Calu3 (cell line): Measurements from ENCODE around the gene VAC14. TPM values are rescaled to one million over a fixed set of nuclear protein-coding genes. Genes with fewer than 3 reads are reported as not detected.
A peak's percentile ranks its signal among the peaks of the same experiment; 100 is the strongest.

ENCODE experiments used
- BruUV-seq: library from RNA; stranded (reverse); fragments of 400-500 nt; replicated peaks from 2 replicates; lab custom pipeline; 2021; lab: Mats Ljungman, UMichigan
- CTCF ChIA-PET: fragments of 300-600 bp; sonication (Branson Sonifier 250); formaldehyde crosslinking; loops from one replicate; lab custom pipeline; 2022; ENCODE audit warnings: antibody characterized with exemption; lab: Charles Lee
- DNase-seq: peaks from one replicate; pipeline ENCODE4 v3.0.0; 2022
- H3K27ac Mint-ChIP-seq: one replicate; pipeline ENCODE4 v1.8.0; 2022; ENCODE audit warnings: mixed read lengths; ENCODE audit not compliant: unreplicated experiment
- H3K27me3 Mint-ChIP-seq: one replicate; pipeline ENCODE4 v1.8.0; 2022; ENCODE audit warnings: mixed read lengths; ENCODE audit not compliant: unreplicated experiment
- H3K36me3 Mint-ChIP-seq: one replicate; pipeline ENCODE4 v1.8.0; 2022; ENCODE audit warnings: mild to moderate bottlenecking, moderate library complexity, mixed read lengths; ENCODE audit not compliant: insufficient read depth, unreplicated experiment
- H3K4me1 Mint-ChIP-seq: one replicate; pipeline ENCODE4 v1.8.0; 2022; ENCODE audit warnings: mild to moderate bottlenecking, low read depth, mixed read lengths; ENCODE audit not compliant: unreplicated experiment
- H3K4me3 Mint-ChIP-seq: one replicate; pipeline ENCODE4 v1.8.0; 2022; ENCODE audit warnings: mild to moderate bottlenecking, low read depth, moderate library complexity, mixed read lengths; ENCODE audit not compliant: unreplicated experiment
- H3K9me3 Mint-ChIP-seq: one replicate; pipeline ENCODE4 v1.8.0; 2022; ENCODE audit warnings: low read depth, mixed read lengths; ENCODE audit not compliant: unreplicated experiment
- CTCF ChIP-seq: fragments of 200-600 bp; IDR thresholded peaks from one replicate; pipeline ENCODE4 v1.8.0; 2022; ENCODE audit warnings: antibody characterized with exemption; ENCODE audit not compliant: unreplicated experiment
- intact Hi-C: fragments of 100-400 bp; cut with micrococcal nuclease; formaldehyde crosslinking; loops from one replicate; pipeline ENCODE4 v1.10.0; 2022; ENCODE audit not compliant: unreplicated experiment
- total RNA-seq: library from RNA; stranded (reverse); gene quantifications from 2 replicates; pipeline ENCODE4 v1.2.3, GENCODE V29; 2022

Gene VAC14
- total RNA-seq, 1 experiment from 2014 or later: 63.8 TPM

DNA sequence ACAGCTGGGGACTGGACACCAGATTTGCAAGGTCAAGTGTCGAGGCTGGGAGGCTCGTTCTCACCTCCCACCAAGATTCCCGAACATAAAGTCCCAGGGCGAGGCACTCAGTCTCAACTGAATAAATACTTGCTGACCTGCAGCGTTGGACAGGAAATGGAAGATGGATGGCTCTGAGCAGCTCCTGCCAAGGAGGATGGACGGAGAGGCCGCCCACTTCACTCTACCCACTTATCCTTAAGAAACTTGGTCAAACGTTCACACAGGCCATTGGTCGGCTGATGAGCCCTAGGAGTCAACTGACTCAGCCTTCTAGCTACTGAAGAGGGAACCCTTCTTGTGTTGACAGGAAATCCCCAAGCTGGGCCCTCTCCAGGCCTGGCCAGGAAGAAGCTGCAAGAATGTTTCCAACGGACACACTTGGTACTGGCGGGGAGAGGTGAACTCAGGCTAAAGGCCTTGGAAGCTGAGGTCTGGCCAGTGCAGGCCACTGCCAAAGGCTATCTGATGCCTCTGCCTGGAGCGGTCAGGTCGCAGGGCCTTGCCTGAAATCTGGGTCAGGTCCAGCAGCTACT is 50.0 kb downstream of the VAC14 start:
- no peak overlapping the region for H3K27ac Mint-ChIP-seq
- CTCF ChIA-PET: interaction anchor here (0.6 kb wide), 1 partner anchor 313 kb away, joined by 3 read pairs; no protein-coding TSS in a partner anchor
- DNase-seq: no peak
- no peaks in the 10 kb centered on the region for H3K27me3 Mint-ChIP-seq
- BruUV-seq: no TSS peak
- no peak overlapping the region for H3K4me3 Mint-ChIP-seq
- H3K36me3 Mint-ChIP-seq: peaks cover 18% of the 10 kb centered on the region
- no peak for TF ChIP-seq CTCF
- H3K9me3 Mint-ChIP-seq: no peaks in the 10 kb centered on the region
- peaks cover 47% of the 10 kb centered on the region for H3K4me1 Mint-ChIP-seq
- intact Hi-C loops: no loop called here

DNA sequence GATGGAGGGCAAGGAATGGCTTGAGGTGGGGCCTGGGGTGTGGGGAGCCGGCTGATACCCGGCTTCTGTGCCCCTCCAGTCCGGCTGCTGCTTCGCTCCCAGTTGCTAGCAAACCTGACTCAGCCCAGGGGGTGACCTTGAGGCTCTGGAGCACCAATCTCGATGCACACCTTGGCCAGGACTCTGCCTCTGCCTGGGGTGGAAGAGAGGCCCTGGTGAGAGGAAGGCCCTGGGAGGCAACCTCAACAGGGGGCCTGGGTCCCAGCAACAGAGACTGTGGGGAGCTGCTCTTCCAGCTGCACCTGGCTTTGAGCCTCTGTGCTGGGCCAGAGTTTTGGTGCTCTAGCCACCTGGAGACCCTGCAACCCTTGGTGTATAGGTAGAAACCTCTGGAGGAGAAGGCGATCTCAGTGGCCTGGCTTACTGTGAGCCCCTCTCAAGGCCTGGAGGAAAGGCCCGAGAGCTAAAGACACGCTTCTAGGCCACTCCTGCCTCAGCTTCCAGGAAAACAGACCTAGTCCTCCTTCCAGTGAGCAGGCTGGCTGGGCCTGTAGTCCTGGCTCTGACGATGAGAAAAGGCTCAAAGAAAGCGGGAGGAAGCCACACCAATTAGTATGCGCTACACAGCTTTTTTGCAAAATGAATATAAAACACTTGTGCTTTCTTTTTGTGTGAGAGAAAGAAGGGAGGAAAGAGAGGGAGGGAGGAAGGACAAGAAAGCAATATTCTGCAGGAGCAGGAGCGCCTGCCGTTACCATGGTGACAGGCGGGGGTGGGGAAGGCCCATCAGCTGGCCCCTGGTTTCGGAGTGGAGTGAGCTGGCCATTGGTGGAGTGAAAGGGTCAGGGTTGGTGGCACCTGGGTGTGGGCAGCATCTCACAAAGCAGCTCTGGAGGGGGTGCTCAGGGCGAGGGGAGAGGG is 51.0 kb downstream of the VAC14 start:
- DNase-seq: no peak
- peaks cover 24% of the 10 kb centered on the region for H3K36me3 Mint-ChIP-seq
- CTCF ChIA-PET: interaction anchor here (0.6 to 0.7 kb wide), 2 partner anchors 10 to 11 kb away, joined by 4 to 6 read pairs; no protein-coding TSS in a partner anchor
- no peaks in the 10 kb centered on the region for H3K27me3 Mint-ChIP-seq
- BruUV-seq: no TSS peak
- H3K9me3 Mint-ChIP-seq: no peaks in the 10 kb centered on the region
- H3K4me1 Mint-ChIP-seq: peaks cover 55% of the 10 kb centered on the region
- intact Hi-C loops: loop anchor here (5.0 to 10.0 kb wide), 2 partner anchors 43 to 65 kb away; partner anchors contain the start of gene MTSS2
- no peak for TF ChIP-seq CTCF
- no peak overlapping the region for H3K4me3 Mint-ChIP-seq
- no peak overlapping the region for H3K27ac Mint-ChIP-seq

DNA sequence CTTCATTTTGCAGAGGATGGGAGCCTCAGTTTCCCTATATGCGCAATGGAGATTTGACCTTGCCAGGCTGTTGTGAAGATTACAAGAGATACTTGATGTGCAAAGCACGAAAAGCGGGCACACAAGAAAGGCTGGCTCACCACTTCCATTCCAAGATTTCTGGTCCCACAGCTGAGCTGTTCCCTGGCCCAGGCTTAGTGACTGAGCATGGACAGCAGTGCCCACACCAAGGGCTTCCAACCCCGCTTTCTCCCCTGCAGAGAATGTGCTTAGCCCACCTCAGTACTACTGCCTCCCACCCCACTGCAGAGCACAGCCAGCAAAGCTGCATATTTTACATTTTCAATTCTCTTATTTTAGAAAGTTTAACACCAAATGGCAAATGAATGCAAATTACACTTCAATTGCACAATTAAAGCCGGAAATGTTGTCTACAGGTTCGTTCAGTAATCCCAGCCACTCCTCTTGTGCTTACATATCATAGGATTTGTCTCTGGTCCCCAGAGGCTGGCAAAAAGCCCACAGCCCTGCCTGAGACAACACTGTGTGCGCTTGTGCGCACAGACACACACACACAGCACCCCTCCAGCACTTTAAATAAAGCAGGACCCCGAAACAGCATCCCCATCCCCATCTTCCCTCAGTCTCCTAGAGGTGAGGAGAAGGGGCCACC is 51.8 kb downstream of the VAC14 start:
- H3K4me1 Mint-ChIP-seq: peaks cover 55% of the 10 kb centered on the region
- intact Hi-C loops: loop anchor here (5.0 to 10.0 kb wide), 2 partner anchors 42 to 64 kb away; partner anchors contain the start of gene MTSS2
- no TSS peak for BruUV-seq
- DNase-seq: peak; percentile 48
- H3K4me3 Mint-ChIP-seq: no peak overlapping the region
- TF ChIP-seq CTCF: no peak
- no peaks in the 10 kb centered on the region for H3K27me3 Mint-ChIP-seq
- H3K36me3 Mint-ChIP-seq: peaks cover 24% of the 10 kb centered on the region
- H3K27ac Mint-ChIP-seq: peak overlapping the region; percentile 97
- CTCF ChIA-PET: interaction anchor here (1.1 to 1.5 kb wide), 2 partner anchors 18 to 22 kb away, joined by 4 to 5 read pairs; no protein-coding TSS in a partner anchor
- no peaks in the 10 kb centered on the region for H3K9me3 Mint-ChIP-seq
